ENCODE measurements around the gene WDR36.

GRCh38 chr5:111099058-111099778 is 7.1 kb downstream of the WDR36 start:
- no peak for TF ChIP-seq CTCF (IDR thresholded peaks at IDR 0.05)
- no peak for TF ChIP-seq REST (IDR thresholded peaks at IDR 0.05; ENCODE audit: low read depth, low read length)

Measured in SK-N-SH (cell line).